ENCODE measurements around the gene IFIT3. TPM values are rescaled to one million over a fixed set of nuclear protein-coding genes. Genes with fewer than 3 reads are reported as not detected.
"Not testable (repeated sequence)": the region's sequence is repeated elsewhere in the genome, so short reads cannot be mapped to it uniquely, and the experiment has no call there.

The IFIT3 gene
- total and polyA plus RNA-seq, 5 experiments from 2014 or later: 0.57 to 3.2 (median 1.0) TPM

DNA sequence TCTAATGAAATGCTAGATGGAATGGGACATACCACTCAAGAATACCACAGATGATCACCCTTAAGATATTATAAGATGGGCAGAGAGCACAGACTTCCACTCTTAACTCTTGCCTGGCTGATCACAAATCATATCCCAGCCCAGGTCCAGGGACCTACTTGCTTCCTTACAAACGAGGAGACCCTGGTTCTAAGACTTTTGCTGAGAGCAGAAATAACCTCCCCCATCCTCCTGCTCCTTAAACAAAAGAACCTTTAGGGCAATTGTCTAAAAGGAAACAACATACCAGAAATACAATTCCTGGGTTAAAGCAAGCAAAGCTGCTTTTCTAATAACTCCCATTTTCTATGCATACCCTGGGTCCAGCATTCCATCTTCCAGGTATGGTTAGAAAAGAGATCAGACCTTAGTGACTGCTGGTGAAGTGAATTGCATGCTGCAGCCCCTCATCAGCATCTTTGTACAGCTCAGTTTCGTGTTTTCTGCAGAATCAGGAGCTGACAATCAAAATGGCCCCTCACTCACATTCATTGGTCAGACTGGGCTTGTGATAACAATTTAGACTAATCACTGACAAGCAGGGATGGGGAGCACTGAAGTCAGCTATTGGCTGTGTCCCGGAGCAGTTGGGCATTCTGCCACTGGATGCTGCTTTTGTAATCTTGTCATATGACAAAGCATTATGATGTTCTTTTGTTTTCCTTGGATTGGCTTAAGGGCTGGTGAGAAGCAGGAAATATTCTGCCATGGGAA is 14.6 kb downstream of the IFIT3 start:
- peaks cover 14 to 32% (median 15%) of the 10 kb centered on the region in 3 donors for H3K36me3 Mint-ChIP-seq

DNA sequence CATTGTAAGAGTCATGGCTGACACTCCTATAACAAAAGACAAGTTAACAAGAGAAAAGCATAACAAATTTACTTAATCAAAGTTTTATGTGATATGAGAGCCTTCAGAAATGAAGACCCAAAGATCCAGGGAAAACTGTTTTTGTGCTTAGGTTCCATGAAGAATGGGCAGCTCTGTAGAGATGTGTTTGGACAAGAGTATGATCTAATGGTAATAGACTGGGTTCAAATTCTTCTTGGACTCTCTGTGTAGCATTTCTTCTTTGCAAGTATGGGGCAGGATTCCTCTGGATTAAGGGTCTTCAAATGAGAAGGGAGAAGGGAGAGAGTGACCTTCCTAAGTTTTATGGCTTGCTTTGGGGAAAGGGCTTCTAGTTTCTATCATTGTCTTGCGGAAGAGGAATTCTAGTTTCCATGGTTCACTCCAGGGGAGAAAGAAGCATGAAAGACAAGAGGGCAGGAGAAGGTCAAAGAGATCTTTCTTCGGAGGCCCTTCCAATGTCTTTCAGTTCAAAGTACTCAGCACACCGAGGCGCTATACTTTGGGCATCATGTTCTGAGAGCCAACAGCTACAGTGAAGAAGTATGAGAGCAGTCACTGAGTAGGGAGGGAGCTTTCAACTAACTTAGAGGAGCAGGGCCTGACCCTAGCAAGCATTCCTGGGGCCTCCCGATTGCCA is 15.4 kb downstream of the IFIT3 start:
- H3K9me3 Mint-ChIP-seq: no peaks in the 10 kb centered on the region
- peaks cover 14 to 24% (median 15%) of the 10 kb centered on the region in 3 donors for H3K36me3 Mint-ChIP-seq
- ATAC-seq (no peak), DNase-seq (no peak)
- peaks cover 4 to 56% (median 11%) of the 10 kb centered on the region in 5 donors for H3K27me3 Mint-ChIP-seq
- no peak overlapping the region for H3K27ac Mint-ChIP-seq
- POLR2A ChIA-PET: no interaction called here
- peaks cover 0 to 14% (median 2%) of the 10 kb centered on the region in 4 donors for H3K4me1 Mint-ChIP-seq
- H3K4me3 Mint-ChIP-seq: no peak overlapping the region

More for the DNA sequence above, 14.6 kb downstream of the IFIT3 start:
- Mint-ChIP-seq H3K4me1 (peaks cover 0 to 12% (median 4%) of the 10 kb centered on the region in 4 donors), H3K9me3 (no peaks in the 10 kb centered on the region), H3K27ac (peak overlapping the region in 1 of 10 donors; percentile 4), H3K4me3 (no peak overlapping the region), H3K27me3 (peaks cover 4 to 56% (median 11%) of the 10 kb centered on the region in 5 donors)
- ATAC-seq: no peak
- no peak for DNase-seq
- POLR2A ChIA-PET: no interaction called here

DNA sequence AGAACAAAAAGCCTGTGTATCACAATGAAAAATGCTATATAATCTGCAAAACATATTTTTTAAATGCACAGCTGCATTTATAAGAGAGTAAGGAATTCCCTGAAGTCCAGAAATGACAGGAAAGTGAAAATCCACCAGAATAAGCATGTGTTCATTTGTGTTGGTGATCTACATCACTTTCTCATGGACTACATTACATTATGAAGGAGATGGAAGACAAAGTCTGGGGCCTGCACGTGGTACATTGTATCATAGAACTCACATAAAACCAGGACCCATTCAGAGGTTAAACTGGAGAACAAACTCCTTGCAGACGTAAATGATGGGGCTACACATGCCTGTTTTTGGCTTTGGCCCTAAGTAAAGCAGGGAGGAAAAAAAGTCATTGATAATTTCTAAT is 16.4 kb downstream of the IFIT3 start:
- no peak for DNase-seq
- no peak for ATAC-seq
- H3K27me3 Mint-ChIP-seq: peaks cover 3 to 48% (median 6%) of the 10 kb centered on the region in 5 donors
- H3K9me3 Mint-ChIP-seq: no peaks in the 10 kb centered on the region
- H3K4me1 Mint-ChIP-seq: peaks cover 0 to 16% (median 2%) of the 10 kb centered on the region in 4 donors
- POLR2A ChIA-PET: no interaction called here
- peaks cover 8 to 14% (median 9%) of the 10 kb centered on the region in 3 donors for H3K36me3 Mint-ChIP-seq
- H3K4me3 Mint-ChIP-seq: no peak overlapping the region
- peak overlapping the region in 1 of 10 donors; percentile 46 for H3K27ac Mint-ChIP-seq

- peaks cover 0 to 3% (median 0%) of the 10 kb centered on the region in 3 donors for H3K36me3 Mint-ChIP-seq
- H3K27me3 Mint-ChIP-seq: peaks cover 0 to 43% (median 5%) of the 10 kb centered on the region in 5 donors
These were observed 17.7 kb downstream of the IFIT3 start for GRCh38 chr10:89345367-89346000.

GRCh38 chr10:89346405-89347254 is 18.8 kb downstream of the IFIT3 start:
- POLR2A ChIA-PET: no interaction called here
- no peak overlapping the region for H3K27ac Mint-ChIP-seq
- ATAC-seq: no peak
- H3K36me3 Mint-ChIP-seq: no peaks in the 10 kb centered on the region
- no peaks in the 10 kb centered on the region for H3K9me3 Mint-ChIP-seq
- H3K4me1 Mint-ChIP-seq: peaks cover 0 to 22% (median 0%) of the 10 kb centered on the region in 4 donors
- H3K27me3 Mint-ChIP-seq: peaks cover 0 to 37% (median 6%) of the 10 kb centered on the region in 5 donors
- H3K4me3 Mint-ChIP-seq: no peak overlapping the region
- DNase-seq: no peak

More at GRCh38 chr10:89345367-89346000, 17.7 kb downstream of the IFIT3 start:
- H3K4me1 Mint-ChIP-seq: peaks cover 0 to 18% (median 0%) of the 10 kb centered on the region in 4 donors
- no peaks in the 10 kb centered on the region for H3K9me3 Mint-ChIP-seq
- POLR2A ChIA-PET: no interaction called here
- no peak for ATAC-seq
- no peak for DNase-seq
- H3K27ac Mint-ChIP-seq: no peak overlapping the region
- no peak overlapping the region for H3K4me3 Mint-ChIP-seq

DNA sequence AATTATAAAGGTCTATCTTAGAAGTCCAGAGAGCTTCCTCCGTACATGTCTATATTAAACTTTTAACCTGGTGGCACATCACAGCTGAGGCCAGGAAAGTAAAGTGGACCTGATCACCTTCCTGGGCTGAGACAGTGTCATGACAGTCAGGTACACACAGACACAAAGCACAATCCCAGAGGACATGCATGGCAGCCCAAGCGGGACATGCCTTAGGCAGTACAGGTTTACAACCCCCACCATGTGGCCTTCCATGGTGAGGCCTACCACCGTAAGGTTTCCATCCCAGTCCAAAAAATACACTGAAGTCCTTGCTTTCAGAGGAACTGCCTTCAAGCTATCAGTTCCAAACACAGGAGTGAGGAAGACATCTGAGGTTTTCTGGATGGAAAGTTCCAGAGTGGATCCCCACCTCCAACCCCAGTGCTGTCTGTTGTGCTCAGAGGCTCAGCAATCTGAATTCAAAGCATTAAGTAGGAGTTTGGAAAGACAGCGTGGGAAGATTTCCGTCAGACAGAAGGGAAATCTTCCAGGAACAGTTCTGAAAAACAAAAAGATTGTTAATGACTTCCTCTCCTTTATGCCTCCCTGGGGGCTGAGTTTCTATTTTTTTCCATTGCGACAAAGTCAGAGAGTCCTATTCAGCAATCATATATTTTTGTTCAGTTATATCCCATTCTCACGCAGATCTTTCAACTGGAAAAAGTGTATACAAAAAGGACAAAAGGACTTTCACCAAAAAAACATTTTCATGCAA is 20.1 kb downstream of the IFIT3 start:
- POLR2A ChIA-PET: interaction anchor here (0.5 kb wide), 1 partner anchor 13 kb away, joined by 3 read pairs; no protein-coding TSS in a partner anchor
- no peak overlapping the region for H3K27ac Mint-ChIP-seq
- H3K4me3 Mint-ChIP-seq: no peak overlapping the region
- ATAC-seq (no peak), DNase-seq (no peak)
- H3K27me3 Mint-ChIP-seq: peaks cover 3 to 40% (median 6%) of the 10 kb centered on the region in 5 donors
- peaks cover 0 to 22% (median 0%) of the 10 kb centered on the region in 4 donors for H3K4me1 Mint-ChIP-seq
- H3K9me3 Mint-ChIP-seq: no peaks in the 10 kb centered on the region
- no peaks in the 10 kb centered on the region for H3K36me3 Mint-ChIP-seq

GRCh38 chr10:89348481-89348880 is 20.7 kb downstream of the IFIT3 start:
- ATAC-seq (no peak), DNase-seq (no peak)
- POLR2A ChIA-PET: no interaction called here
- no peak overlapping the region for H3K27ac Mint-ChIP-seq
- peaks cover 1 to 4% (median 2%) of the 10 kb centered on the region in 3 donors for H3K36me3 Mint-ChIP-seq
- no peak overlapping the region for H3K4me3 Mint-ChIP-seq
- peaks cover 0 to 22% (median 0%) of the 10 kb centered on the region in 4 donors for H3K4me1 Mint-ChIP-seq
- peaks cover 0 to 2% (median 0%) of the 10 kb centered on the region in 9 donors for H3K9me3 Mint-ChIP-seq
- H3K27me3 Mint-ChIP-seq: peaks cover 3 to 38% (median 6%) of the 10 kb centered on the region in 5 donors

DNA sequence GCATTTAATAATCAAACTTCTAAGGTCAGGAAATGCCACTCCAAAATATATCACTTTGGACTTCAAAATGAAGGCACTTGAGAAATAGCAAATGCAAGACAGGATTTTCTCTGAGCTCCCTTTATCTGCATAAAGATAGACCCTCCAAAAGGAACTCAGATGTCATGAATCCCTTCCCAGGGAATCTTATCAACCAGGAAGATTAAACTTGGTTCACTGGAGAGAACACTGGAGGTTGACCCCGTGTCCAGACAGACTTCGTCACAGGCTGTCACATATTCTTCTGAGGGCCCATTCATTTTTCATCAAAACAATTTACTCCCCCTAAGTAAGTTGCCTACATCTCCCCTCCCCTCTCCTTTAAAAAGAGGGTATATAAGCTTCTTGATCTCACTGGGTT is 21.2 kb downstream of the IFIT3 start:
- no peak overlapping the region for H3K4me3 Mint-ChIP-seq
- ATAC-seq (no peak), DNase-seq (no peak)
- peaks cover 4 to 33% (median 6%) of the 10 kb centered on the region in 5 donors for H3K27me3 Mint-ChIP-seq
- peaks cover 0 to 22% (median 0%) of the 10 kb centered on the region in 4 donors for H3K4me1 Mint-ChIP-seq
- H3K9me3 Mint-ChIP-seq: peaks cover 0 to 4% (median 0%) of the 10 kb centered on the region in 9 donors
- H3K36me3 Mint-ChIP-seq: peaks cover 1 to 6% (median 2%) of the 10 kb centered on the region in 3 donors
- no peak overlapping the region for H3K27ac Mint-ChIP-seq
- POLR2A ChIA-PET: no interaction called here

DNA sequence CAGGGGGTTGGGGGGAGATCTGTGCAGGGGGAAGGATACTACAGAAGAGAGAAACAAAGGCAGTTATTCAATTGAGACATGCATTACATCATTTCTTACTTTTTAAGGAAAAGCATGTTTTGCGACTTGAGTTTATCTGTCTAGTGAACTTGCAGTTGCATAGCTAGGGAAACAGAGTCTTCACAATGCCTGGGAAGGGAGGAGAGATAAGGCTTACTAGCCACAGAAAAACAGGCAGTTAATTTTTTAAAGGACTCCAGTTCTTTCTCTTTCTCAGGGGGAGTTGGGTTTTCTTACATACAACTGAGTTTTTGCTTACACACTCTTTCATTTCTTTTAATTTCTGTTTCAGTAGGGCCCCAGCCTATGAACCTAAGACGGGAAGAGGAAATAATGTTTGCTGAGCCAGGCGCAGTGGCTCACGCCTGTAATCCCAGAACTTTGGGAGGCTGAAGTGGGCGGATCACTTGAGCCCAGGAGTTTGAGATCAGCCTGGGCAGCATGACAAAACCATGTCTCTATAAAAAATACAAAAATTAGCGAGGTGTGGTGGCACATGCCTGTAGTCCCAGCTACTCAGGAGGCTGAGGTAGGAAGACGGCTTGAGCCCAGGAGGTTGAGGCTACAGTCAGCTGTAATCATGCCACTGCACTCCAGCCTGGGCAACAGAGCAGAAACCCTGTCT is 23.0 kb downstream of the IFIT3 start:
- DNase-seq, POLR2A ChIA-PET, H3K9me3 Mint-ChIP-seq, H3K27ac Mint-ChIP-seq, ATAC-seq, H3K36me3 Mint-ChIP-seq, H3K4me3 Mint-ChIP-seq: not testable (repeated sequence)
- Mint-ChIP-seq H3K4me1 (peaks cover 0 to 22% (median 0%) of the 10 kb centered on the region in 4 donors), H3K27me3 (peaks cover 2 to 25% (median 10%) of the 10 kb centered on the region in 5 donors)

- DNase-seq: no peak
These were observed 23.6 kb downstream of the IFIT3 start for GRCh38 chr10:89351412-89351779.

More at GRCh38 chr10:89351412-89351779, 23.6 kb downstream of the IFIT3 start:
- Mint-ChIP-seq H3K9me3 (peaks cover 0 to 5% (median 0%) of the 10 kb centered on the region in 9 donors), H3K27ac (no peak overlapping the region), H3K4me3 (no peak overlapping the region), H3K36me3 (peaks cover 1 to 10% (median 2%) of the 10 kb centered on the region in 3 donors), H3K4me1 (peaks cover 0 to 22% (median under 1%) of the 10 kb centered on the region in 4 donors), H3K27me3 (peaks cover 3 to 25% (median 12%) of the 10 kb centered on the region in 5 donors)
- no peak for ATAC-seq
- POLR2A ChIA-PET: no interaction called here
